SU-DHL-6 (cell line): ENCODE results near the gene GAL3ST1.

Experiments used
- EZH2phosphoT487 ChIP-seq: fragments of 200-600 bp; sonication (generic), shearing (Covaris generic); conservative IDR thresholded peaks from 2 replicates; pipeline ENCODE4 v1.6.1; 2018; ENCODE audit warnings: mild to moderate bottlenecking, antibody characterized with exemption, low read length, moderate library complexity, mixed read lengths
- TF ChIP-seq, protein P1 (sequence below): fragments of 200-600 bp; sonication (generic); IDR thresholded peaks from one replicate; pipeline ENCODE4 v1.5.1; 2017; ENCODE audit warnings: antibody characterized with exemption, mild to moderate bottlenecking, low read length, moderate library complexity; ENCODE audit not compliant: insufficient read depth, poor library complexity, severe bottlenecking

DNA sequence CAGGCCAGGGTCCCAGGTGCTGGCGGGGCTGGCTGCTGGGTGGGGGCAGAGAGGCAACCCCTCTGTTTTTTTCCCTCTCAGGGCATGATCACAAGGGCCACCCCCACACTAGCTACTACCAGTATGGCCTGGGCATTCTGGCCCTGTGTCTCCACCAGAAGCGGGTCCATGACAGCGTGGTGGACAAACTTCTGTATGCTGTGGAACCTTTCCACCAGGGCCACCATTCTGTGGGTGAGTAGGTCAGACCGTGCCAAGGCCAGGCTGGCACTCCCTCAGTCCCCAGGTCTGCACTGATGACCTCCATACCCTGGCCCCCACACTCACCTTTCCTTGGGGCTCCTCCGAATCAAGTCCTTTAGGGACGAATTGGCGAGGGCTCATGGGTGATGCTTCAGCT is 39.8 kb upstream of the GAL3ST1 start:
- TF ChIP-seq, protein P1, sequence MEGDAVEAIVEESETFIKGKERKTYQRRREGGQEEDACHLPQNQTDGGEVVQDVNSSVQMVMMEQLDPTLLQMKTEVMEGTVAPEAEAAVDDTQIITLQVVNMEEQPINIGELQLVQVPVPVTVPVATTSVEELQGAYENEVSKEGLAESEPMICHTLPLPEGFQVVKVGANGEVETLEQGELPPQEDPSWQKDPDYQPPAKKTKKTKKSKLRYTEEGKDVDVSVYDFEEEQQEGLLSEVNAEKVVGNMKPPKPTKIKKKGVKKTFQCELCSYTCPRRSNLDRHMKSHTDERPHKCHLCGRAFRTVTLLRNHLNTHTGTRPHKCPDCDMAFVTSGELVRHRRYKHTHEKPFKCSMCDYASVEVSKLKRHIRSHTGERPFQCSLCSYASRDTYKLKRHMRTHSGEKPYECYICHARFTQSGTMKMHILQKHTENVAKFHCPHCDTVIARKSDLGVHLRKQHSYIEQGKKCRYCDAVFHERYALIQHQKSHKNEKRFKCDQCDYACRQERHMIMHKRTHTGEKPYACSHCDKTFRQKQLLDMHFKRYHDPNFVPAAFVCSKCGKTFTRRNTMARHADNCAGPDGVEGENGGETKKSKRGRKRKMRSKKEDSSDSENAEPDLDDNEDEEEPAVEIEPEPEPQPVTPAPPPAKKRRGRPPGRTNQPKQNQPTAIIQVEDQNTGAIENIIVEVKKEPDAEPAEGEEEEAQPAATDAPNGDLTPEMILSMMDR, result no peak
- no peak for TF ChIP-seq EZH2phosphoT487
